SIG-M5 (cell line): ENCODE data around the gene ZNF536.
"Not testable (repeated sequence)": the region's sequence is repeated elsewhere in the genome, so short reads cannot be mapped to it uniquely, and the experiment has no call there.

Source experiments
- DNase-seq: peaks from one replicate; lab custom pipeline; 2025; lab: John Stamatoyannopoulos, UW

ZNF536 gene

DNA sequence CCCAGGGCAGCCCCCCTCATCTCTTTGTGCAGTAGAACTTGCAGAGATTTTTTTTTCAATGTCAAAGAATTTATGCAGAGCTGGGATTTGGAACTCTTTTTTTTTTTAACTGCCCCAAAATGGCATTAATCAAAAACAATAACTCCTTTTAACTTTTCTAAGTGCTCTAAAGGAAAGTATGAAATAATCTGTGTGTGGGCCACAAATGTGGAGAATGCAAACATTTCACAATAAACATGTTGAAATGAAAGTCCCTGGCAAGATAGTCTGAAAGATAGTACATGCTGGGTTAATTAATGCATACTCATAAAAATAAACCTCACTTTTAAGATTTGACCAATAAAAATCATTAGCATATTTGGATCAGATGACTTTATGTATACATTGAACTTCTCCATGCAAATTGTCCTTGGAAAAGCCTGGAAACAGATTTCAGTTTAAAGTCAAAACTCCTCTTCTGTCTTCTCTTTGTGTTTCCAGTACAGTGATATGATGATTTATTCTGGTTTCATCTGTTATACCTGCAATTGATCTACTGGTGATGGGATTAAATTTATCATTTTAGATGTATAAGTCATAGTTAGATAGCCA, 30.5 kb upstream of the ZNF536 start:
- no peak for DNase-seq

DNA sequence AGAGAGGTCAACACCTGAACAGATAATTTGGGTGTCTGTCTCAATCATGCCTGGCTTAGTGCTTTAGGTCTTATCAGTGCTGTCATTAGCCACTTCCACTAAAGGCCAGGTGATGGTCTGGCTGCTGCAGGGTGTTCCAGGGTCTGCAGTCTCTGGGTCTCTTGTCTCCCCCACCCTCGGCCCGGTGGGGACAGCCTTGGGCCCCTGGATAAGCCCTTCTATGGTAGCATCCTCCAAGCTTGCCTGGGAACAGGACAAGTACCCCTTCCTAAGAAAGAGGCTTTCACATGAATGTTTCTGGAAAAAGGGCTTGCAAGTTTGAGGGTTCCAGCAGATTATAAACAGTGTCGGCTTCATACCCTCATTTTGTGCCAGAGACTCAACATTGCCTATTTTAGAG, 29.3 kb upstream of the ZNF536 start:
- no peak for DNase-seq

DNA sequence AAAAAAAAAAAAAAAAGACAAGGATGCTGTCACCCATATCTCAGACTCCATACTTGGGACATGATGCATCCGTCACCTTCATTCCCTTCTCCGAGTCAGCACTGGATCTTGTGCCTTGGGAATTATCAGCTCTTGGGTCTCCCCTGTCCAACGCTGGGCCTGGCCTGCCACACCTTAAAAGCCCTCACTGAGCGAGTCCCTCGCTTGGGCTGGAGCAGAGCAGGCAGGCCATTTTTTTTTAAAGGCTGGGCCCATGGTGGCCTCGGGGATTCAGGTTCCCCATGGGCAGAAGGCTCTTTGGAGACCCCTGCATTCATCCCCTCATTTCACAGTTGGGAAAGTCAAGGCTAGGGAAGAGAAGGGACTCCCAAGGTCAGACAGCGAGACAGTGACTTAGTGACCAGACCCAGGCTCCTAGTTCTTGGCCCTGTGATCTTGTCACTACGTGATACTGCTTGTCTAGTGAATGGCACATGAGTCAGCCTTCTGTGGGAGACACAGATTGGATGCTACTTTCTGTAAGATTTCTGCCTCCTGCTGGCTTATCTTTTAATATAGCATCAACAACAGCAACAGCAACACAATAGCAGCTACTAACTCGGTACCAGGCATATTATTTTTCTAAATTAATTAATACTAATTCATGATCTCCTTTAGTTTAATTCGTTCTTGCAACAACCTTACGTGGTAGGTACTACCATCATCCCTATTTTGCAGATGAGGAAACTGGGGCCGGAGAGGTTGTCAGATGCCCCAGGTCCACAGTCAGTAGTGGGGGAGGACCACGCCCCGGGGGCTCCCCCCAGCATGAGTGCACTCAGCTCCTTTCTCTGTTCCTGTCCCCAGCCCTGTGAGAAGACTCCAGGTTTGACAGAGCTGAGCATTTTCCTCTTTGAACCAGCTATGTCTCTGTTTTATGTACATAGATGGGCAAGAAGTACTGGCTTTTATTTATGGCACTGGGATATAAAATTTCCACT, 27.4 kb upstream of the ZNF536 start:
- no peak for DNase-seq

DNA sequence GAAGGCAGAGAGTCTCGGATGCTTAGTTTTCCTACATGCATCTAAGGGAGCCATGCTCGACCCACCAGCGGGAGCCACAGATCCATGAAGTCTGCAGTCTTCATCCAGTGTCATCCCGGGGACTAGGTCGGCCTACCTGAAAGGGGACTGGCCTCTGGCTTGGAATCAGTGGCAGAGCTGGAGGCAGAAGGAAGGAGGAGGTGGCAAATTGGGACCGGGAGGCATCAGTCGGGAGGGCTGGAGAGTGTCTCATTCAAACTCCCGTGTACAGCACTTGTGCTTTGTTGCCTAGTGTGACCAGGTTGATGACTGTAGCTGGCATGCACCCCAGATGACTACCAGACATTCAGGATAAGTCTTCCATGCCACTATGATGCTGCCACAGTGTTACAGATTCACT, 26.5 kb upstream of the ZNF536 start:
- no peak for DNase-seq

DNA sequence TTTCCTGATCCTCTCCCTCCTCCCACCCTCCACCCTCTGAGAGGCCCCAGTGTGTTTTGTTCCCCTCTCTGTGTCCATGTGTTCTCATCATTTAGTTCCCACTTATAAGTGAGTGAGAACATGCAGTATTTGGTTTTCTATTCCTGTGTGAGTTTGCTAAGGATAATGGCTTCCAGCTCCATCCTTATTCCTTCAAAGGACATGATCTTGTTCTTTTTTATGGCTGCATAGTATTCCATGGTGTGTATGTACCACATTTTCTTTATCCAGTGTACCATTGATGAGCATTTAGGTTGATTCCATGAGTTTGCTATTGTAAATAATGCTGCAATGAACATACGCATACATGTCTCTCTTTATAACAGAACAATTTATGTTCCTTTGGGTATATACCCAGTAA, 25.7 kb upstream of the ZNF536 start:
- DNase-seq = not testable (repeated sequence)

DNA sequence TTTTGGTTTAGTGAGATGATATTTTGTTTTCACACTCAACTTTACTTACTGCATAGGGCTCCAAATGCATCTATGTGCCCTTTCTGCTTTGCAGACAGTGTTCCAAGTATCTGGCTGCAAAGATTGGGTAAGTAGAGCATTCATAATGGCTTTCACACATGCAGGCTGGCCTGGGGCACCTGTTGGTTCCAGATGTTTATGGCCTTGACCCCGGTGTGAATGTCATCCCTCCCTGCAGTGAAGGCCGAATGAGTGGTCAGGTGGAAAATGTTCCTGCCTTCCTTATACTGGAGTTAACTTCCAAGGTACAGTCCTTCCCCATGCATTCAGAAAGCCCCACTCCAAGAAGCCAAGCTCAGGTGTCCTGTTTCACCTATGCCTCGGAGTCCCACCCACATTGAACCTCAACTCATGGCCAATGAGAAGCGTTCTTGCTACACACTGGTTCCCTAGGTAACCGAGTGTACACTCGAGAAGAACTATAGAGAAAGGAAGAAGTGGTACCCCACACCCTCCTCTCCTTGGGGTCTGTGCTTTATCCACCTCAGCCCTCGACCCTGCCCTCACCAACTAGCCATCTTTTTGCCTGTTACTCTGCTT, 23.0 kb upstream of the ZNF536 start:
- DNase-seq = no peak

DNA sequence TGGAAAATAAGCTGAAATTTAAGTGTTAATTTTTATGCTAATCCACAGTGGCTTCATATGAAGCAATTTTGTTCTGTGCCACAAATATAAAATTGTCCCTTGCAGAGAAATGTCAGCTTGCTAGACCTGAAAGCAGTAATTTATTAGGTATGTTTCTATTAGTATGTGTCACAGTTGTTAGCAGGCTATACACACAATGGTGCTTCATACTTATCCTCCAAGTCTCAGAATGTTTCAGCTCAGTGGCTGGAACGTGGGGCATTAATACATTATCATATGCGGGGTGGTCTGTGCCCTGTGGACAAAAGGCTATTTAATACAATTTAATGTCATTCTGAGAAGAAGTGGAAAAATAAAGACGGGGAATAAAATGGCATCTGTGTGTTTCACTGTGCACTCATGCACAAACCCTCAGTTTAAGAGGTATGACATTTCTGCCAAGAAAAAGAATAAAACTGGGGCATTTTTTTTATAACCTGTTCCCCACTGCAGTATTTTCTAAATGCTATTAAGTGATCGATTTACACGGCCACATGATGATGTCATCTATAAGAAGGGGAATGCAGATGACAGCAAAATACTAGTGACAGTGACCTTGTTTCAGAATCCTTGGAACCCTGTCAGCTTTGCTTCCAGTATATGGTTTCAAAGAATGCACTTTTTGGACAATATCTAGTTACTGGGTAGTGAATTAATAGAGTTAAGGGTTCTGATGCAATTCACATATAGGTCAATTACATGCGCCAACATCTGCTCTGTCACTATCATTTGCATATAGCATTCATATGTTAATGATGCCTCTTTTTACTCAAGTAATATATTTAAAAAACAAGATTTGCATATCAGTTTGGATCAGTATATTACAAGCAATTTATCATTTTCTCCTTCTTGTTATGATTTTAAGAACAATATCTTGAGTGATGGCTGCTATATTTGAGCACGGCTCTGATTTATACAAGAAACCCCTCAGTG, 21.2 kb upstream of the ZNF536 start:
- no peak for DNase-seq

DNA sequence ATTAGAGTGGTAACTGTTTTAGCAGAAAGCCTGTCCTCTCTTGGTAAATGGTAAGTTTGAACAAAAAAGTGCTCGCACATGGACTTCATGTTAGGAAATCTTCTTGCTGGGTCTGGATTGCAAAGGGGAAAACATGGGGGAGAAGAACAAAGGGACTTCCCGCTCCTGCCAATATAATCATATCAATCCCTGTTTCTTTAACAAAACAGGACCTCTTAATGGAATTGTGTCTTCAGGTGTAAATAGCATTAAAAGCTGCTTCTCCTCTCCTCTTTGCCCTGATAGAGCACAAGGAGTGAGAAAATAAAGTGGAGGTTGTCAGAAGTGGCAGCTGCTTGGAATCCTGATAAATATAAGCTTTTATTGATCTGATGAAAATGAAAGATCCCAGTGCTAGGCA, 20.4 kb upstream of the ZNF536 start:
- DNase-seq = no peak

DNA sequence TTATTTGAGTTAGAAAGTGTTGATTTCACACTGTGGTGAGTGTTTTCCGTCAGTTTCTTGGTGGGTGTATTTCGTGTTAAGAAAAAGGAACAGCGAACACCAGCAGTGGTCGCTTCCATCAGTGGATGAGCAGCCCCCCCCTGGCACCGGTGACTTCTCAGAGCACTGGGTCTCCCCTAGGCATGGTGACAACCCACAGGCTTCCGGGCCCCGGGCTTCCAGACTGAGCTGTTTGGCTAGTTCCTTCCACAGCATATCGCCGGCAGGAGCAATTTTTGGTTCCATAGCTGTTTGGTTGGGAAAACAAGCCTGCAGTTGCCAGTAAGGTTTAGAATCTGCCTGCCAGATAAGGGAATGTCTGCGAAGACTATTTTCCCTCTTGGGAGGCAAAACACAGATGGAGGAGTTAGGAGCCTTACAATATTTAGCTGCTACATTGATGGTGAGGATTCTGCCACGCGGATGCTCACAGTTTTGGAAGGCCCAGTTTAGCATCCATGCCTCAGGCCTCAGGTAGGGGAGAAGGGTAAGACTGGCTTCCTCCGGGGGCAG, 18.7 kb upstream of the ZNF536 start:
- DNase-seq = no peak

DNA sequence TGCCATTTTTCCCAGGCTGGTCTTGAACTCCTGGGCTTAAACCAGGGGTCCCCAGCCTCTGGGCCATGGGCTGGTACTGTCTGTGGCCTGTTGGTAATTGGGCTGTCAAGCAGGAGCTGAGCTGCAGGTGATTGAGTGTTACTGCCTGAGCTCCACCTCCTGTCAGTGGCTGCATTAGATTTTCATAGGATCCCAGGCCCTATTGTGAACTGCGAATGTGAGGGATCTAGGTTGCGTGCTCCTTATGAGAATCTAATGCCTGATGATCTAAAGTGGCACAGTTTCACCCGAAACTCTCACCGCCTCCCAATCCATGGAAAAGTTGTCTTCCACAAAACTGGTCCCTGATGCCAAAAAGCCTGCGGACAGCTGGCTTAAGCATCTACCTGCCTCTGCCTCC, 16.6 kb upstream of the ZNF536 start:
- DNase-seq = no peak

DNA sequence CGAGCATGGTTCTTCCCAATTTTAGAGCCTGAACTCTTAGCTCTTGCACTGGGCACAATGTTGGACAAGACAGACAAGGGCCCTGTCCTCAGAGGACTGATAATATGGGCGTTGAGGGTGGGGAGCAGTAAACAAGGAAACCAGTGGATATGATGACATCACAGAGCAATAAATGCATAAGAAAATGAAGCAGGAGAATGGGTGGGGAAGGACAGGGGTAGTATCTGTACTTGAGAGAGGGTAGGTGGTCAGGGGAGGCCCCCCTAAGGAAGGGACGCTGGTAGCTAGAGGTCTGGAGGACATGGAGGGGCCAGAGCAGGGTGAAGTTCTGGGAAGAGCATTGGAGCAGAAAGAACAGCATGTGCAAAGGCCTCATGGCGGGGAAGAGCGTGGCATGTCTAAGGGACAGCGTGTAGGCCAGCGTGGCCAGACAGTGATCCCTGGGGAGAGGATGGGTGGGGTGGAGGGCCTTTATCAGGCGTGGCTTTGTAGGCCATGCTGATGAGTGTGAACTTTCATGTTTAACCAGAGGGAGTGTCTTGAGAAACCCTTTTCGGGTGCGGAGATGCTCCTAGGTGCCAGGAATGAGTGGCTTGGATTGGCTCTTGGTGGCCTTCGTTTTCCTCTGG, 15.1 kb upstream of the ZNF536 start:
- no peak for DNase-seq

DNA sequence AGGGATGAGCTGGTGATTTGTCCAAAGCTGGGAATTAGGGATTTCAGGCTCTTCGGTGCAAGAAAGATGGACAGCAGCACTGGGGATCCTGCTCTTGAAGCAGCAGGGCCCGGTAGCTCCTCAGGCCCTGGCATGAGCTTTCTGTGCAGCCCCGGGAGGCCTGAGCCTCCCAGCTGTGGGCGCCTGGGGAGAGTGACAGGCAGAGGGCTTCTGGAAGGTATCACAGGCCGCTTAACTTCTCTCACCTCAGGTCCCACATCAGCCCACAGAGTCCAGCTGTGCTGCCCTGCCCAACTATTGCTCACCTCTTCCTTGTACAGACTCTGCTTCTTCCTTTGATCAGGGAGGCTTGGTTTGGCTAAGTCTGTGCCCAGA, 14.6 kb upstream of the ZNF536 start:
- DNase-seq = no peak

DNA sequence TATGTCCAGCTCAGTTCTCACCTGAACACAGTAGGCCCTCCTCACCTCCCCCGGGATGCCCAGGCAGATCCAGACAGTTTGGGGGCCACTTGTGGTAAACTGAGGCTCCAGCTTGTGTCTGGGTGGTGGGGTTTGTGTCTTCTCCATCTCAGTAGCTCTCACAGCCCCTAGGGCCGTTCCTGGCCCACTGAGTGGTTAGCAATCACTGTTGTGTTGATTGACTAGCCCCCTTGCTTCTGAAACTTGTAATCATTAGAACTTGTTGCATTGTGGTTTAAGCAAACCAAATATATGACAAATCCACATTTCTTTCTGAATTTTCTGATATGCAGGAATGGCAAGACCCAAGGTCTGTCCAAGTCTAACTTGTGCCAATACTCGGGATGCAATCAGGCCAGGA, 13.9 kb upstream of the ZNF536 start:
- DNase-seq = no peak

DNA sequence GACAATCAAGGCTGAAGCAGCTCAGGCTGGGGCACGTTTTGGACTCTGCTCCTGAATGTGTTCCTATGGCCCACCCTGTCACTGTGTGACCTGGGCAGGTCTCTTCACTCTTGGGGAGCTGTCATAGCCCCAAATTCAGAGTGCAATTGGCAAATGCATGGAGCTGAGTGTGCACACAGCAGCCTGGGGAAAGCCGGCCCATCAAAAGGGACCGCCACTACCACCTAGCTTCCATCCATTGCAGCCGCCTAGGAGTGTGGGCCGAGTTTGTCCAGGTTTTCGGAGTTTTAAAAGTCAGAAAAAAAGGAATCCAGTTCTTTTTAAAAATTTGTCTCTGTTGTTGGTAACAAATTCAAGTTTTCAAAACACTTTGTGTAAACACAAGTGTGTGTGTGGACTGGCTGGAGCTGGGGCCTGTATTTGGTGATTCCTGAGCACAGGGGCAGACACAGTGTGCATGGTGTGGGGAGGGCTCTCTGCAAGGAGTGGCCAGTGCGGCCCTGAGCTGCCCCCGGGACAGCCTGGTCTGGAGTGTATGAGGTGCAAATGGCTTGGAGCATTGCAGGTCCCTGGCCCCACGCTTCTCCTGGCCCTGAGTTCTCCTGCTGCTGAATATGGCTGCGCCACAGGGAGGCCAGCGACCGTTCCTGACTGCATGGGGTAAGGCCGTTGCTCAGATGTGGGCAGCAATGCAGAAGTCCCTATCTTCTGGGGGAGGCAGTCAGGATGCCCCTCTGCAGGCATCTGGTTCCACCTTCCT, 13.2 kb upstream of the ZNF536 start:
- no peak for DNase-seq

DNA sequence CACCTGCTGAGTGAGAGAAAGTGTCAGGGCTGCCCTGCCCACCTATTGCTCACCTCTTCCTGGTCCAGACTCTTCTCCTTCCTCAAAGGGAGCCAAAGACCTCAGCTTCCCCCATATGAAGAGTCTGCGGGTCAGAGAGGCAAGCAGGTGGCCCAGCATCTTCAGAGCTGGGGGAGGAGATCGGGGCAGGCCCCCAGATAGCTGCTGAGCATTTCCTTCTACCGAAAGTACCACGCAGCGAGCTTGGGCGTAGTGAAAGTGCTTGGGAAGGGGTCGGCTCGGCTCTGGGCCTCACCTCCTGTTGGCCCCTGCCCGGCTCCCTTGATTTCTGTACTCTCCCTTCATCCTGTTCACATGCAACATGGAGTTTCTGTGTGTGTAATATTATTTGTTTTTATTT, 12.2 kb upstream of the ZNF536 start:
- no peak for DNase-seq

DNA sequence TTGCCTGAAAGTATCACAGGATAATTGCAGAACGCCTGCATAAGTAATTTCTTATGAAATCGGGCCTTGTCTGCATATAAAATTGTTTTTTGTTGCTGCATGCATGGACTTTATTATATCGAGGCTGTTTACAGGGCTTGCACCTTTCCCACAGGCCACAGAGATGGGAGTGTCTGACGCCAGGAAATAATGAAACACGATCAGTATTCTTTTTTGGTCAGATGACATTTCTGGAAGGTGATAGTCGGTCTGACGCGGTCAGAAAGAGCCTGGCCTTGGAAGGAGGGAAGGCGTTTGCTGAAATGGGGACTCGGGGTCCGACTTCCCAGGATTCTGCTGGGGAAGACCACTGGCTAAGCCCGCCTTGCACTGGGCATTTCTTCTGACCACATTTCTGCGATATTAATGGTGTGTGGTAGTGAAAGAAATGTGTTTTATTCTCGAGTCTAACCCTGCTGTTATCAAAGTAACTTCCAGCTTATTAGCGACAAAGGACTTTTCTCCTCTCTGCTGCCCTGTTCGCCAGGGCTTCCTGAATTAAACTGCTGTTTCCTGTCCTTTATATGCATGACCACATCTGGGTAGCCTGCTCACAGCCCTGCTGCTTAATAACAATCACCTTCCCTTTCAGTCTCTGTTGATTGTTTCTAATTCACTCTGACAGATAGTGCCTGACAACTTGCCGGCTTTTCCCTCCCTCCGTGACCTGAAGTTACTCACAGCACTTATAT, 11.6 kb upstream of the ZNF536 start:
- DNase-seq = no peak

DNA sequence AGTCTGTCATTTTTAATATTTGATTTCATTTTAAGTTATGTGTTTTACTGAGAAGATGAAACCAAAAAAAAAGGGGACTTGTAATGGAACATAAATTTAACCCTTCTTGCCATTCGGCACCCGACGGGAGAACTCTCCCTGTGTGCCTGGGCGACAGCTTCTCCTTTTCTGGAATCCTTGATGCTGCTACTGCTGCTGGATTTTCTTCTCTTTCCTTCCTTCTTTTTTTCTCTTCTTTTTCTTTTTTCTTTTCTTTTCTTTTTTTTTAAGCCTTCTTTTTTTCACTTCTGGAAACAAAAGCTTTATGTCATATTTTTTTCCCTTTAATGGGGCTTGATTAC, 11.1 kb upstream of the ZNF536 start:
- DNase-seq = no peak

DNA sequence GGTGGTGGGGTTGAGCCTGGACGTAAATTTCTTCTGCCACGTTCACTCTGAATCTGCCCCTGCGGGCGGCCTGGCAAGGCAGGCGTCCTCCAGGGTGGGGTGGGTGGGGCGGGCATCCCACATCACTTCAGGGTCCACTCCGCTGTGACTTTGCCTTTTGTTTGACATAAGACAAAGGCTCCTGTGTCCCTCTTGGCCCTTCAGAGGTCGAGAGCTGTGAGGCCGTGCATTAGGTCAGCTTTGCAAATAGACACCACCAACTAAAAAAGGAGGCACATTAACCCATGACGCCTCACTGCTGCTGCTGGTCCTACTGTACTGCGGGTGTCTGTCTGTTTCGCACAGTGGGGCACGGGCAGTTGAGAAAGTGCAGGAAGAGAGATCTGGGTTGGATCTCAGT, 10.5 kb upstream of the ZNF536 start:
- DNase-seq = no peak

DNA sequence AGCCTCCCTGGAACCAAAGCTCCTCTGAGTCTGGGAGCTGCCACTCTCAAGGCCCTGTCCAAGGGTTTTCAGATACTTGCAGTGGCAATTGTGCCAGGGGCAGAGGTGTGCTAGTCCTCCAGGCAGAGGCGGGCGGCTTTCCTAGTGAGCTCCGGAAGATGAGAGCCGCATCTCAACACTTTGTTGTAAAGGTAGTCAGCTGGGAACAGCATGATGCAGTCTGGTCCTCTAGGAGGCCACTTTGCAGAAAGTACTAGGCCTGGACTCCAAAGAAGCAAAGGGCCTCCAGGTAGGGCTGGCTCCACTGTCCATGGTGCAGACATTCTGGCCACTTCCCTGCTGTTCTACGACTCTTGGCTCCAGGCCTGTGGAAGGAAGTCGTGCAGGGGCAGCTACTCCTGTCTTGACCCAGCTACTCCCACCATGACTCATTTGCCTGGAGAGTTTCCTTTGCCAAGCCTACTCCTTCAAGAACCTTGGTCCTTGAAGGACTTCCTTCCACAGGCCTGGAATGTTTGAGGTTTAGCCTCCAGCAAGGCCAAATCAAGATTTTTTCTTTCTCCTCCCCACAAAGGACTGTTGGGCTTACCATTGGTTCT, 9.9 kb upstream of the ZNF536 start:
- DNase-seq = no peak

DNA sequence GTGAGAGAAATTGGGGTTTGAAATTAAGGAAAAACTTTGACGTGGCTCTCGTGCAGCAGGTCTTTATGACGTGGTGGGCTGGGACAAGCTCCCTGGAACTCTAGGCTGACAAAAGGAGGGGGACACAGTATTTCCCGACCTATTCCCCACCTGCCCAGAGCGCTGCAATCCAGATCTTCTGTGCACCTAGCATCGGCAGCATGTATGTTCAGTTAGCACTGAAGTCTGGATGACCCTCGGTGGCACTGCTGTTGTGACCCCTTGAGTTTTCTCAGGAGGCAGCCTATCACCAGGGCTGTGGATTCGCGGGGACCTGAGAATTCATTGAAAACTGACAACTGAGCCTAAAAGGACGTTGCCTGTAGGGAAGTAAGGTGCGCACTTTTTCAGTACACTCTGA, 9.1 kb upstream of the ZNF536 start:
- no peak for DNase-seq
